Mesenteric fat pad (tissue), 1 donor: ENCODE results near the gene TDRD1. TPM values are rescaled to one million over a fixed set of nuclear protein-coding genes. Genes with fewer than 3 reads are reported as not detected.

ENCODE experiments used
- DNase-seq: peaks from one replicate; pipeline ENCODE4 v3.0.0-alpha.2; 2020; ENCODE audit warnings: low spot score
- total RNA-seq: library from RNA; stranded (reverse); fragmentation: NEBNext Ultra II Directional; extraction: Animal tissue kit (Norgen Biotek cat#: 25700); gene quantifications from one replicate; pipeline ENCODE4 v1.2.1, GENCODE V29; 2021
- donor health status: DM: yes; HTN: yes; CAD: no.

The TDRD1 gene
- total RNA-seq, 1 donor from 2014 or later: 0.16 TPM

- no peak for DNase-seq
These were observed 3.5 kb upstream of the TDRD1 start for GRCh38 chr10:114175667-114176066.

DNA sequence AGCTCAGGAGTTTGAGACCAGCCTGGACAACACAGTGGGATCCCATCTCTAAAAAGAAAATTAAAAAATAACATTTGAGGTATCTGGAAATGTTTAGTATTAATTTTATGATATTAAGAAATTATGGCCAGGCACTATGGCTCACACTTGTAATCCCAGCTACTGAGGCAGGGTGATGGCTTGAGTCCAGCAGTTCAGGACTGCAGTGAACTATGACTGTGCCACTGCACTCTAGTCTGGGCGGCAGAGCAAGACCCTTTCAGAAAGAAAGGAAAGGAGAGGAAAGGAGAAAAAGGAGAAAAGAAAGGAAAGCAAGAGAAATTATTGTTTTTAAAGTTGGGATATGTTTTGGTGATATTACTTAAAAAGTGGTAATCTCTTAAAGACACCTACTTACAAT is 2.6 kb upstream of the TDRD1 start:
- no peak for DNase-seq

- no peak for DNase-seq
These were observed 594 bp downstream of the TDRD1 start for GRCh38 chr10:114179747-114180146.

- DNase-seq: no peak
These were observed 1.8 kb downstream of the TDRD1 start for GRCh38 chr10:114180937-114181336.

DNA sequence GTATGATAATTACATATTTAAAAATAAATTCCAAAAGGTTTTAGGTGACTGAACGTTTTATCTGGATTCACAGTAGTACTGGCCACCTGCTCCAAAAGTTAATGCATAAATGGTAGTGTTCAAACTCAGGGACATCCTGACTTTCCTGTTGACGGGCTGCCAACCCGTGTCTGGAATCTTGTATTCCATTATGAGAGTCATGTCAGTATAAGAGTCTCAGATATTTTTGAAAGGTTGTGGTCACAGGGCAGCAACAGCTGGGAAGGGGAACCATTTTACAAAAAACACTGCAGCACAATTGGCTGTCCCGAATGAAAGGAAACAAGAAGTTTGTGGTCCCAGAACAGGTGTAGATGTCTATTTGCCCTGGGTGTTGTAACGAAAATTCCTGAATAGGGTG is 2.8 kb downstream of the TDRD1 start:
- DNase-seq: no peak

DNA sequence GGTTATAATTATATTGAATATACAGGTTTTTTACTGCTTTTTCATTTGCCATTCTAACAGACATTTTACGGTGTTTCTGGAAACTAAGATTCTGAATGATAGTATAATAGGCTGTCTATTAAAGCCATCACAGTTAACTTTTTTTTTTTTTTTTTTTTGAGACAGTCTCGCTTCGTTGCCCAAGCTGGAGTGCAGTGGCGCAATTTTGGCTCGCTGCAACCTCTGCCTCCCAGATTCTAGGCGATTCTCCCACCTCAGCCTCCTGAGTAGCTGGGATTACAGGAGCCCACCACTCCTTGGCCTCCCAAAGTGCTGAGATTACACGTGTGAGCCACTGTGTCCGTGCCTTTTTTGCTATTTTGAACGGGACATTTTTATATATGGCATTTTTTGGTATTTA is 4.4 kb downstream of the TDRD1 start:
- DNase-seq: no peak

DNA sequence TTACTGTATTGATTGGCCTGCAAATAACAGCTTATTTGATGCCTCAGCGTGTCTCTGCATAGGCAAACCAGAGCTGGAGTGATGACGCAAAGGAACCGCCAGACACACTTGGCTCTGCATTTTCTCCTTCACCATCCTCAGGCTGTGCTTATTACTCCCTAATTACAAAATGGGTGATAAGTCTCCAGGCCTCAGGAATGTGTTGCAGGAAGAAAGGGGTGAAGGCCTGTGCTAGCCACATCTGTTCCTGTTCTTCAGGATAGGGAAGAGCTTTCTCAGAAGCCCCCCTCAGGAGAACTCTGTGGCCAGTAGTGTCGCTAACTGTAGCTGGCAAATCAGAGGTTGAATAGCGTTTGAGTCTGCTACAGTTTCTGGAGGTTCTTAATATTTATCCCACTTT is 5.1 kb downstream of the TDRD1 start:
- DNase-seq: no peak

DNA sequence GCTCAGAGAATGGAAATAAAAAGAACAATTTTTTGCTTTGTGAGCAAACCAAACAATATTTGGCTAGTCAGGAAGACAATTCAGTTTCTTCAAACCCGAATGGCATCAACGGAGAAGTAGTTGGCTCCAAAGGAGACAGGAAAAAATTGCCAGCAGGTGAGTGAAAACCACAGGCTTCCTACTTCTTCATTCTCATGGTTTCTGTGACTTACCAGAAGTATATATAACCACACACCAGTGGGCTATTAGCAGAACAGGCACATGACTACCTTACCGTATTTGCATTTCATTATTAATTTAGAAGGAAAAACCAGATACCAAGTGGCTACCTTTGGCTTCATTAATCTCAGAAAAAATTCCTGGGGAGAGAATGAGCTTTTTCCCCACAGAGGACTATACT is 8.8 kb downstream of the TDRD1 start:
- DNase-seq: no peak

- DNase-seq: no peak
These were observed 9.7 kb downstream of the TDRD1 start for GRCh38 chr10:114188900-114189299.

DNA sequence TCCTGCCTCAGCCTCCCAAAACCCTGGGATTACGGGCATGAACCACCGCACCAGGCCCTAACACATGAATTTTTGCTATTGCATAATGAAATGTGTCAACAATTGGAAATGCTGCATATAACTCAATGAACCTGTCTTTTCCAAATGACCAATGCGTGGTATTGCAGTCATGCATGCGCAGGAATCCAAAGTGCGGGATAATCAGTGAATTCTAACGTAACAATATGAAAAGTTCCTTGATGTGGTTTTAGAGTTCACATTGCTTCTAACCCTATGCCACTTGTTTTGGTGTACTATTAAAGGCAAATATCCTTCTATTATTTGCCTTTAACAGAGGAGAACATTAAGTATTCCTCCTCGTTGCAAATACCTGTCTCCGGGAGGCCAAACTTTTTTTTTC is 10.5 kb downstream of the TDRD1 start:
- no peak for DNase-seq

GRCh38 chr10:114195079-114195478 is 15.9 kb downstream of the TDRD1 start:
- no peak for DNase-seq

DNA sequence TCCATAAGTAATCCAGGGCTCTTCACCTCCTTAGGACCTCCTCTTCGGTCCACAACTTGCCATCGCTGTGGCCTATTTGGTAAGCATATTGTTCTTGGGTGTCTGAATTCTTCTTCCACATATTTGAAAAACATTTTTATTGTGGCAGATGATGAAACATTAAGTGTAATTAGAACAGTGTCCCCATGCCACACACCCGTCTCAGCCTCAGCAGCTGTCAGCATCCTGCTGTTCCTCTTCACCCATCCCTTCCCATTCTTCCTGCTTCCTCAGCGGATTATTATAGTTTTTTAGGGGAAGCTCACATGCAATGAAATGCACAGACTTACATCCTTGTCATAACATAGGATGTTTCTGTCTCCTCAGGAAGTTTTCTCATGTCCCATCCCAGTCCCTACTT is 20.1 kb downstream of the TDRD1 start:
- DNase-seq: no peak

- DNase-seq: no peak
These were observed 23.7 kb downstream of the TDRD1 start for GRCh38 chr10:114202812-114203211.

DNA sequence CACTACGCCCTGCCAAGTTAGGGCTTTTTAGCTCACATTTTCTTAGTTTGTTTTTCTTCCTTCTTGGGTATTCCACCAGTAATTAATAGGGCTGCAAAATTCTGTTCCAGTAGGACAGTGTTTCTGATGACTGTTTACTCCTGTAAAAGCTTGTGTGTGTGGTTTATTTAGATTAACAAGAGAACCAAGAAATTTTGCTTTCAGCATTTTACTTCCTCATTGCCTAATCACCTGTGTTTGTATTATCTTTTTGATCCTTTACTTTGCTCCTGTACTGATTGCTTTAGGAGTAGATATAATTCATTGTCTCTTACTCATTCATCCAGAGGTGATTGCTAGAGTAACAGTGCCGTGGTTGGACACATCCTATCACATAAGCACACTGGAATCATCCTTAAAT is 27.7 kb downstream of the TDRD1 start:
- DNase-seq: no peak

DNA sequence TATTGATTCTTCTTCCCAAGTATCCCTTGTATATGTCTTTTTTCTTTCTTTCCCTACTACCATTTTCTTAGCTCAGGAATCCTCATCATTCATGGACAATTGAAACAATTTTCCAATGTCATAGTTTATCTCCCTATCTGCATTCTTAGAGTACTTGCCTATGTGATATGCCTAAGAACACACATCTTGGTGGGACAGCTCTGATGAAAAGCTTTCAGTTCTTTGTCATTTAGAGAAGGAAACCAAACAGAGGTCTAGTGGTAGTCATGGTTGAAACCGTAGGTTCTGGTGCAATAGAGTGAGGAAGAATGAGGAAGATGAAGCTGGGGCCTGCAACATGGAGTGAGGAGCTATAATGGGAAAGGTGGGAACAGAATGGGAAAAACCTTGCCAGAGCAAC is 28.2 kb downstream of the TDRD1 start:
- DNase-seq: no peak

DNA sequence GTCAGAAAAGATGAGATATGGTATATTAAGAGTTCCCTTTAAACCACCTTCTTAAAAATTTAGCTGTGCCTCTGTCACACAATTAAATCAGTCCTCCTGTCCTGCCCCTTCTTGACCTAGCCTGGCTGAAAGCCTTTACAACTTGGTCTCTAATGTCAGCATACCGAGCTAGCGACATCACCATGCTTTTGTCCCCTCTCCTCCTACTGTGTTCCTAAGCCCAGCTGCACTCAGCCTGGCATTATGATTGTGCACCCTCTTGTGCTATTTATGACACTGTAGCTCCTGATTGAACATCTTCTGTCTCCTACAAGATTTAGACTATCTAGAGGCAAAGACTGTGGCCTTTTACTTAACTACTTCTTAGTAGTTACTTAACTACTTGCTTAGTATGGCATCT is 29.2 kb downstream of the TDRD1 start:
- DNase-seq: no peak

- no peak for DNase-seq
These were observed 33.0 kb downstream of the TDRD1 start for GRCh38 chr10:114212153-114212552.

GRCh38 chr10:114215033-114215432 is 35.9 kb downstream of the TDRD1 start:
- DNase-seq: no peak

- no peak for DNase-seq
These were observed 41.1 kb downstream of the TDRD1 start for GRCh38 chr10:114220281-114220680.

DNA sequence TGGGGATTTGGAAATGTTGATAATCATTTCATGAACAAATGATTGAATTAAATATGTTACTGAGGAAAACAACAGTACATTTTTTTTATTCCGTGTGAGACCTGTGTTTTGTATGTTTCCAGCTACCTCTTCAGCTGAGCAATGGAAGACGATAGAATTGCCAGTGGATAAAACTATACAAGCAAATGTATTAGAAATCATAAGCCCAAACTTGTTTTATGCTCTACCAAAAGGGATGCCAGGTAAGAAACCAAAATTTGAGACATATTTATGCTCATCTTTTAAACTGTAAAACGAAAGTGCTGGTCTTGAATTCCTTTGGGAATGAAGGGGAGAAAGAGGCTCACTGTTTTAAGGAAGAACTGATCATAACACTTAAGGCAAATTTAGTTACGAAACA is 42.1 kb downstream of the TDRD1 start:
- DNase-seq: no peak

DNA sequence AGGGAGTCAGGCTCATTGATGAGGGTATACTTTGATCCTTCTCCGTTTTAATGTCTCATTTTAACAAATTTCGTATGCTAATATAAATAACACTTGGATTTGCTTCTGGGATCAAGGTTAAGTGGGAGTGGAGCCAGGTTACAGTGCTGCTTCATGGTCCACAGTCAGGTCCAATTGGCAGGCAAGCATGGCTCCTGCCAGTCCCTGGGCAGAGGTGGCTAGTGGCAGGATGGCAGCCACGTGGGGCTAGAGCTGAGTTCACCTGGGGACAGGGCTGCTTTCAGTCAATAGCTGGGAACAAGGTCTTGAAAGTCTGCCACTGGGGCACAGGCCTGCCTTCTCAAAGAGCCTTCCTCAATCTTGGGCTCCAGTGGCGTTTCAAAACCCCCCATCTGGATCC is 43.9 kb downstream of the TDRD1 start:
- DNase-seq: no peak

- DNase-seq: no peak
These were observed 49.0 kb downstream of the TDRD1 start for GRCh38 chr10:114228156-114228555.

GRCh38 chr10:114232561-114233176 is 53.5 kb downstream of the TDRD1 start:
- DNase-seq: no peak

GRCh38 chr10:114233482-114233881 is 54.3 kb downstream of the TDRD1 start:
- no peak for DNase-seq
